GM13976 (cell line): ENCODE measurements around the gene LCP2.

ENCODE experiments used
- DNase-seq: peaks from one replicate; pipeline ENCODE4 v3.0.0; 2012; ENCODE audit warnings: low spot score
- CTCF ChIP-seq: IDR thresholded peaks from 2 replicates; pipeline ENCODE4 v1.5.1; 2012; ENCODE audit warnings: borderline replicate concordance, mild to moderate bottlenecking; ENCODE audit not compliant: insufficient read depth; ENCODE audit errors: extremely low read depth, missing control alignments, control extremely low read depth
- in situ Hi-C: fragments of 300-500 bp; cut with MboI; formaldehyde crosslinking; loops from one replicate; pipeline ENCODE4 v1.12.0; 2022; ENCODE audit warnings: low sequenced_read_pairs, mixed read lengths, inconsistent platforms; ENCODE audit not compliant: unreplicated experiment

LCP2 gene

DNA sequence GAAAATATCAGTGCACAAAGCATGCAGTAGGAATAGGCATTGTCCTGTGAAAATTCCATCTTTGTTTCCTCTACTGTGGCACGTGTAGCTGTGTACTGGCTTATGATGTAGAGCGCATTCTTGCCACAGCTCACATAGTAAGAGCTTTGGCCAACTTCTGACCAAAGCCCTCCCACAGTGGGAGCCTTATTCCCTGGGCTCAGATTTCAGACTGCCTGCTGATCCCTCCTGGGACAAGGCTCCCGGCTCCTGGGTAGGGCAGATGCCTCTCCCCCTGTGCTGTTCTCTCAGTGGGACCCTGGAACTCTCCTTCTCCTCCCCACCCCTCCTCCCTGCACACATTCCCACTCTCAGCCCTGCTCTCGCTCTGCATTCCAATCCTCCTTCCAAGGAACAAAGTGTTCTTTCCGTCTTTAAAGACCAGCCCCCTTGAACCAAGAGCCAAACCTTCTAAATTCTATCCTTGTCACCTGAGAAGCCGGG is 17.5 kb downstream of the LCP2 start:
- no peak for TF ChIP-seq CTCF
- no peak for DNase-seq
- in situ Hi-C loops = no loop called here

- DNase-seq = no peak
- TF ChIP-seq CTCF = no peak
- in situ Hi-C loops = no loop called here
Observed at GRCh38 chr5:170279459-170279817, 18.1 kb downstream of the LCP2 start.

- no peak for TF ChIP-seq CTCF
- peak; percentile 84 for DNase-seq
- in situ Hi-C loops = no loop called here
Observed at GRCh38 chr5:170278611-170279458, 18.7 kb downstream of the LCP2 start.

DNA sequence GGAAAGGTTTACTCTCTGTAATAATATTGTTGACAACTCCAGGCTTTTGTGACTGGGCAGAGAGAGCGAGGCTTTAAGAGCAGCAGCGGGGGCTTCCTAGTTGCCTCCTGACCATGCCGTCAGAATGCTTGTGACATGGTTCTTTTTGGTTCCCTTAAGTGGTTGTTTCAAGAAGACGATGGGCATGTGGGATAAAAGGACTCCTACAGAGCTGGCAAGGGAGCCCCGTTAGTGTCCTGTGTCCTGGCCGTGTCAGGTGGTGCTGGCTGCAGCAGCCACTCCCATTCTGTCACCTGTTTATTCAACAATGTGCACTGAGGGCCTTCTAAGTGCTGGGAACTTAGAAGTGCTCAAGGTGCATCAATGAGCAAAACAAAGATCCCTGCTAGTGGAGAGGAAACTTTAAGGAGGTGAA is 19.7 kb downstream of the LCP2 start:
- TF ChIP-seq CTCF = no peak
- in situ Hi-C loops = no loop called here
- DNase-seq = no peak

DNA sequence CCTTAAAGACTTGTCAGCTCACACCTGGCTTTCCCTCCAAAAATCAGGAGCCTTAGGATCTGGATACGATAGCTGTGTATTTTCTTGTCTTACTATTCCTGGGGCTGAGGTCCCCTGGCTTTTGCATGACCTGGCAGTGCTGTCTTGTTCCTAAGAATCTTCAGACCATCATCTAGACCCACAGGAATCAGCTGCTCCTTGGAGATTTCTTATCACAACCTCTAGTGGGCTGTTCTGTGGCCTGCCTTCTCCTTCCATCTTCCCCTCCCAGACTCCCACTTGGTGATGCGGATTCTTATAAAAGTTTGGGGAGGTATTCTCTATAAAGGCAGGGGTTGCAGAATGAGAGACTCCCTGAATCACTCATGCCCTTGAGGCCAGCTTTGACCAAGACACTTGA is 21.4 kb downstream of the LCP2 start:
- no peak for DNase-seq
- TF ChIP-seq CTCF = no peak
- in situ Hi-C loops = no loop called here

- TF ChIP-seq CTCF = no peak
- in situ Hi-C loops = no loop called here
- DNase-seq = no peak
Observed at GRCh38 chr5:170275376-170275994, 22.1 kb downstream of the LCP2 start.
